Lower leg skin (tissue), 3 donors: ENCODE results near the gene PIKFYVE.

ENCODE experiments used
- POLR2A ChIP-seq, 2 donors: fragments of 450-650 bp; IDR thresholded peaks; one replicate each; pipeline ENCODE4 v1.6.1; 2016 to 2017; ENCODE audit warnings: antibody characterized with exemption in 2 of 2, mild to moderate bottlenecking in 1 of 2, moderate library complexity in 1 of 2
- TF ChIP-seq, protein P1 (sequence below), 3 donors: fragments of 450-650 bp; IDR thresholded peaks; one replicate each; pipeline ENCODE4 v1.5.1; 2016; ENCODE audit warnings: antibody characterized with exemption in 3 of 3, mild to moderate bottlenecking in 3 of 3, moderate library complexity in 2 of 3

DNA sequence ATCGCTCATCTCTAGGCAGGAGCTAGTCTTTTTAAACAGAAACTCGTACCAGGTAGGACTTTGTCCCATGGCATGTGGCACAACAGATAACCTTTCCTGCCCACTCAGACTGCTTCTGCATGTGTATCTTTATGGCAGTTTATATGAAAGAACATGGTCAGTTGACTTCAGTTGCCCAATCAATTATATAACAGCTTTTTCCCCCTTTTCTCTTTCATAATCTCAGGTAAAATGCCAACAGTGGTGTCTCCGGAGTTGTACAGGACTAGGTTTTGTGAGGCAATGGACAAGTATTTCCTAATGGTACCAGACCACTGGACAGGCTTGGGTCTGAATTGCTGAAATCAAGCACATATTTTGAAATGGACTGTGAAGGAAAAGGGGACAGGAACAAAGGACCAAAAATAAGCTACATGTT, 88.9 kb downstream of the PIKFYVE start:
- TF ChIP-seq, protein P1, sequence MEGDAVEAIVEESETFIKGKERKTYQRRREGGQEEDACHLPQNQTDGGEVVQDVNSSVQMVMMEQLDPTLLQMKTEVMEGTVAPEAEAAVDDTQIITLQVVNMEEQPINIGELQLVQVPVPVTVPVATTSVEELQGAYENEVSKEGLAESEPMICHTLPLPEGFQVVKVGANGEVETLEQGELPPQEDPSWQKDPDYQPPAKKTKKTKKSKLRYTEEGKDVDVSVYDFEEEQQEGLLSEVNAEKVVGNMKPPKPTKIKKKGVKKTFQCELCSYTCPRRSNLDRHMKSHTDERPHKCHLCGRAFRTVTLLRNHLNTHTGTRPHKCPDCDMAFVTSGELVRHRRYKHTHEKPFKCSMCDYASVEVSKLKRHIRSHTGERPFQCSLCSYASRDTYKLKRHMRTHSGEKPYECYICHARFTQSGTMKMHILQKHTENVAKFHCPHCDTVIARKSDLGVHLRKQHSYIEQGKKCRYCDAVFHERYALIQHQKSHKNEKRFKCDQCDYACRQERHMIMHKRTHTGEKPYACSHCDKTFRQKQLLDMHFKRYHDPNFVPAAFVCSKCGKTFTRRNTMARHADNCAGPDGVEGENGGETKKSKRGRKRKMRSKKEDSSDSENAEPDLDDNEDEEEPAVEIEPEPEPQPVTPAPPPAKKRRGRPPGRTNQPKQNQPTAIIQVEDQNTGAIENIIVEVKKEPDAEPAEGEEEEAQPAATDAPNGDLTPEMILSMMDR (IDR thresholded peaks at IDR 0.05) = no peak
- no peak for TF ChIP-seq POLR2A (IDR thresholded peaks at IDR 0.05)
